ENCODE results near the gene ZNF512. TPM values are rescaled to one million over a fixed set of nuclear protein-coding genes. Genes with fewer than 3 reads are reported as not detected.

The ZNF512 gene
- total RNA-seq, 2 donors from 2014 or later = 13.8 to 14.6 TPM

GRCh38 chr2:27638037-27638637 is 55.3 kb downstream of the ZNF512 start:
- no peak overlapping the region for H3K27ac ChIP-seq
- no peaks in the 10 kb centered on the region for H3K36me3 ChIP-seq

GRCh38 chr2:27638709-27639108 is 55.9 kb downstream of the ZNF512 start:
- Histone ChIP-seq H3K27ac (no peak overlapping the region), H3K36me3 (no peaks in the 10 kb centered on the region), H3K9ac (ENCODE audit: low read depth in 2 of 2, low read length in 2 of 2) (no peak overlapping the region), H3K9me3 (no peaks in the 10 kb centered on the region), H3K4me3 (no peak overlapping the region), H3K27me3 (no peaks in the 10 kb centered on the region), H3K4me1 (no peaks in the 10 kb centered on the region)
- no peak for TF ChIP-seq CTCF (IDR thresholded peaks at IDR 0.05)
- no peak for DNase-seq
- intact Hi-C loops (cut with DNase I) = no loop called here

More at GRCh38 chr2:27638037-27638637, 55.3 kb downstream of the ZNF512 start:
- Histone ChIP-seq H3K9ac (ENCODE audit: low read depth in 2 of 2, low read length in 2 of 2) (no peak overlapping the region), H3K9me3 (no peaks in the 10 kb centered on the region), H3K27me3 (no peaks in the 10 kb centered on the region), H3K4me3 (no peak overlapping the region), H3K4me1 (no peaks in the 10 kb centered on the region)
- intact Hi-C loops (cut with DNase I) = no loop called here
- no peak for TF ChIP-seq CTCF (IDR thresholded peaks at IDR 0.05)
- DNase-seq = no peak

- no peak overlapping the region for H3K27ac ChIP-seq
- no peak overlapping the region for H3K9ac ChIP-seq (ENCODE audit: low read depth in 2 of 2, low read length in 2 of 2)
- H3K4me3 ChIP-seq = no peak overlapping the region
- no peak for DNase-seq
- no peaks in the 10 kb centered on the region for H3K9me3 ChIP-seq
- TF ChIP-seq CTCF (IDR thresholded peaks at IDR 0.05) = no peak
- intact Hi-C loops (cut with DNase I) = no loop called here
- H3K4me1 ChIP-seq = no peaks in the 10 kb centered on the region
- H3K36me3 ChIP-seq = no peaks in the 10 kb centered on the region
- no peaks in the 10 kb centered on the region for H3K27me3 ChIP-seq
These were observed 57.9 kb downstream of the ZNF512 start for GRCh38 chr2:27640722-27641245.

GRCh38 chr2:27645197-27645596 is 62.4 kb downstream of the ZNF512 start:
- H3K27me3 ChIP-seq = no peaks in the 10 kb centered on the region
- H3K36me3 ChIP-seq = peaks cover 6% of the 10 kb centered on the region
- no peaks in the 10 kb centered on the region for H3K4me1 ChIP-seq
- H3K9me3 ChIP-seq = no peaks in the 10 kb centered on the region
- no peak for DNase-seq
- no peak for TF ChIP-seq CTCF (IDR thresholded peaks at IDR 0.05)
- H3K4me3 ChIP-seq = no peak overlapping the region
- intact Hi-C loops (cut with DNase I) = no loop called here
- no peak overlapping the region for H3K27ac ChIP-seq
- no peak overlapping the region for H3K9ac ChIP-seq (ENCODE audit: low read depth in 2 of 2, low read length in 2 of 2)

GRCh38 chr2:27647289-27647688 is 64.4 kb downstream of the ZNF512 start:
- no peaks in the 10 kb centered on the region for H3K9me3 ChIP-seq
- no peak overlapping the region for H3K27ac ChIP-seq
- H3K36me3 ChIP-seq = peaks cover 8% of the 10 kb centered on the region
- DNase-seq = no peak
- H3K27me3 ChIP-seq = no peaks in the 10 kb centered on the region
- no peak overlapping the region for H3K4me3 ChIP-seq
- intact Hi-C loops (cut with DNase I) = no loop called here
- TF ChIP-seq CTCF (IDR thresholded peaks at IDR 0.05) = no peak
- H3K4me1 ChIP-seq = no peaks in the 10 kb centered on the region
- H3K9ac ChIP-seq (ENCODE audit: low read depth in 2 of 2, low read length in 2 of 2) = no peak overlapping the region

All from colonic mucosa (tissue), 4 donors.